OCI-LY3 (cell line): ENCODE data around the gene CDHR2.

Experiments used
- H2AFZ ChIP-seq: fragments of 200-600, 300-600 bp; shearing (Covaris generic); 2 replicates; pipeline ENCODE4 v1.6.0; 2014; ENCODE audit warnings: antibody characterized with exemption, low read depth, low read length
- H3K27ac ChIP-seq: fragments of 200-600, 300-600 bp; sonication (generic); 2 replicates; pipeline ENCODE4 v1.5.1; 2014; ENCODE audit warnings: mild to moderate bottlenecking, low read length, moderate library complexity, mixed read lengths
- H3K27me3 ChIP-seq: fragments of 200-600, 300-600 bp; sonication (generic); 2 replicates; pipeline ENCODE4 v1.6.1; 2014; ENCODE audit warnings: low read depth, low read length, mixed read lengths
- H3K36me3 ChIP-seq: fragments of 200-600, 300-600 bp; sonication (generic); replicated peaks from 2 replicates; pipeline ENCODE3; 2014; ENCODE audit warnings: low read depth, low read length, mixed read lengths
- H3K4me1 ChIP-seq: fragments of 300-600, 200-600 bp; sonication (generic); 2 replicates; pipeline ENCODE4 v1.6.1; 2014; ENCODE audit warnings: low read length, mixed read lengths
- H3K4me2 ChIP-seq: fragments of 200-600, 300-600 bp; sonication (generic); 2 replicates; pipeline ENCODE4 v1.6.1; 2014; ENCODE audit warnings: low read length, mixed read lengths
- H3K4me3 ChIP-seq: fragments of 300-600, 200-600 bp; sonication (generic); 2 replicates; pipeline ENCODE4 v1.5.1; 2014; ENCODE audit warnings: antibody characterized with exemption, mild to moderate bottlenecking, low read length, moderate library complexity
- H3K79me2 ChIP-seq: fragments of 300-600, 200-600 bp; shearing (Covaris generic); 2 replicates; pipeline ENCODE4 v1.6.1; 2014; ENCODE audit warnings: mild to moderate bottlenecking, low read length, mixed read lengths
- H3K9ac ChIP-seq: fragments of 300-600, 200-600 bp; shearing (Covaris generic); 2 replicates; pipeline ENCODE4 v1.6.0; 2014; ENCODE audit warnings: mild to moderate bottlenecking, low read length, moderate library complexity
- H3K9me3 ChIP-seq: fragments of 200-600, 300-600 bp; shearing (Covaris generic); 2 replicates; pipeline ENCODE4 v1.6.1; 2014; ENCODE audit warnings: low read length, mixed read lengths; ENCODE audit not compliant: insufficient read depth
- H4K20me1 ChIP-seq: fragments of 200-600, 300-600 bp; sonication (generic); 2 replicates; pipeline ENCODE4 v1.6.1; 2016; ENCODE audit warnings: low read length, mixed read lengths; ENCODE audit not compliant: insufficient read depth
- EZH2phosphoT487 ChIP-seq: fragments of 200-600 bp; shearing (Covaris generic); IDR thresholded peaks from 2 replicates; pipeline ENCODE4 v1.6.1; 2018; ENCODE audit warnings: antibody characterized with exemption, mixed run types, low read depth
- TF ChIP-seq, protein P1 (sequence below): fragments of 200-600, 300-600 bp; sonication (generic); IDR thresholded peaks from 2 replicates; pipeline ENCODE4 v1.5.1; 2014; ENCODE audit warnings: antibody characterized with exemption, low read length, low read depth

The CDHR2 gene

GRCh38 chr5:176643491-176644219 is 94.5 kb downstream of the CDHR2 start:
- Histone ChIP-seq H3K27ac (no peak overlapping the region), H3K9me3 (no peaks in the 10 kb centered on the region), H3K4me1 (peaks cover 13% of the 10 kb centered on the region), H3K36me3 (no peaks in the 10 kb centered on the region), H3K79me2 (0 out of 2 replicates have a peak, but pooled peaks cover 5% of the 10 kb centered on the region), H3K27me3 (no peaks in the 10 kb centered on the region), H3K9ac (no peak overlapping the region), H2AFZ (no peak overlapping the region), H3K4me2 (no peak overlapping the region), H4K20me1 (no peaks in the 10 kb centered on the region), H3K4me3 (no peak overlapping the region)
- no peak for TF ChIP-seq EZH2phosphoT487
- TF ChIP-seq, protein P1, sequence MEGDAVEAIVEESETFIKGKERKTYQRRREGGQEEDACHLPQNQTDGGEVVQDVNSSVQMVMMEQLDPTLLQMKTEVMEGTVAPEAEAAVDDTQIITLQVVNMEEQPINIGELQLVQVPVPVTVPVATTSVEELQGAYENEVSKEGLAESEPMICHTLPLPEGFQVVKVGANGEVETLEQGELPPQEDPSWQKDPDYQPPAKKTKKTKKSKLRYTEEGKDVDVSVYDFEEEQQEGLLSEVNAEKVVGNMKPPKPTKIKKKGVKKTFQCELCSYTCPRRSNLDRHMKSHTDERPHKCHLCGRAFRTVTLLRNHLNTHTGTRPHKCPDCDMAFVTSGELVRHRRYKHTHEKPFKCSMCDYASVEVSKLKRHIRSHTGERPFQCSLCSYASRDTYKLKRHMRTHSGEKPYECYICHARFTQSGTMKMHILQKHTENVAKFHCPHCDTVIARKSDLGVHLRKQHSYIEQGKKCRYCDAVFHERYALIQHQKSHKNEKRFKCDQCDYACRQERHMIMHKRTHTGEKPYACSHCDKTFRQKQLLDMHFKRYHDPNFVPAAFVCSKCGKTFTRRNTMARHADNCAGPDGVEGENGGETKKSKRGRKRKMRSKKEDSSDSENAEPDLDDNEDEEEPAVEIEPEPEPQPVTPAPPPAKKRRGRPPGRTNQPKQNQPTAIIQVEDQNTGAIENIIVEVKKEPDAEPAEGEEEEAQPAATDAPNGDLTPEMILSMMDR, result no peak

DNA sequence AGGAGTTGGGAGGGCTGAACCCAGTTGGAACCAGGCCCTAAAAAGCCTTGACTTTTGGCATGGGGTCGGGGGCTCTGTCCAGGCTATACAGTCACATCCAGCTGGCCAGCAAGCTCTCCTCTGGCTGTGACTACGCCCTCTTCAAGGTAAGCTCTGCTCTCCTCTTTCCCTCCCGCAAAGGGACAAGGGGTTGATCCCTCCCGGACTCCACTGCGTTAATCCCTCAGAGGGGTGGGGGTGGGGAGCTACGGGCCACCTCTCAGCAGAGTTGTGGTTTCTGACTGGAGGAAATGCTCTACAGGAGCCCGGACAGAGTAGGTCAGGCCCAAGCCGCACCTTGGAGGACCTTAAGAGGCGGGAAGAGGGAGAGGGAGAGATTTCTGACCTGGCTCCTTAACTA is 95.2 kb downstream of the CDHR2 start:
- H3K79me2 ChIP-seq, result 0 out of 2 replicates have a peak, but pooled peaks cover 5% of the 10 kb centered on the region
- no peak overlapping the region for H3K9ac ChIP-seq
- no peaks in the 10 kb centered on the region for H3K27me3 ChIP-seq
- H3K4me2 ChIP-seq, result no peak overlapping the region
- TF ChIP-seq, protein P1, result no peak
- no peak for TF ChIP-seq EZH2phosphoT487
- H2AFZ ChIP-seq, result no peak overlapping the region
- H4K20me1 ChIP-seq, result no peaks in the 10 kb centered on the region
- no peak overlapping the region for H3K27ac ChIP-seq
- H3K36me3 ChIP-seq, result no peaks in the 10 kb centered on the region
- no peak overlapping the region for H3K4me3 ChIP-seq
- H3K9me3 ChIP-seq, result no peaks in the 10 kb centered on the region
- peaks cover 13% of the 10 kb centered on the region for H3K4me1 ChIP-seq

- Histone ChIP-seq H3K36me3 (no peaks in the 10 kb centered on the region), H4K20me1 (no peaks in the 10 kb centered on the region), H3K4me2 (no peak overlapping the region), H3K9me3 (no peaks in the 10 kb centered on the region), H3K4me1 (peaks cover 13% of the 10 kb centered on the region), H3K27me3 (no peaks in the 10 kb centered on the region), H3K4me3 (no peak overlapping the region), H3K27ac (no peak overlapping the region), H3K9ac (no peak overlapping the region), H2AFZ (no peak overlapping the region), H3K79me2 (0 out of 2 replicates have a peak, but pooled peaks cover 5% of the 10 kb centered on the region)
- TF ChIP-seq EZH2phosphoT487, result no peak
- TF ChIP-seq, protein P1, result no peak
Observed at GRCh38 chr5:176644878-176645670, 95.9 kb downstream of the CDHR2 start.
